GM18909 (cell line): ENCODE data around the gene DENND4B.
"Not testable (repeated sequence)": the region's sequence is repeated elsewhere in the genome, so short reads cannot be mapped to it uniquely, and the experiment has no call there.

ENCODE experiments used
- ATAC-seq: cut with Tn5 transposase; IDR thresholded peaks from one replicate; pipeline ENCODE4 v1.9.1; 2021; ENCODE audit warnings: mild to moderate bottlenecking; ENCODE audit not compliant: unreplicated experiment, poor library complexity

DENND4B gene

GRCh38 chr1:153932156-153933131 lies 14.1 kb downstream of the DENND4B start:
- no peak for ATAC-seq

DNA sequence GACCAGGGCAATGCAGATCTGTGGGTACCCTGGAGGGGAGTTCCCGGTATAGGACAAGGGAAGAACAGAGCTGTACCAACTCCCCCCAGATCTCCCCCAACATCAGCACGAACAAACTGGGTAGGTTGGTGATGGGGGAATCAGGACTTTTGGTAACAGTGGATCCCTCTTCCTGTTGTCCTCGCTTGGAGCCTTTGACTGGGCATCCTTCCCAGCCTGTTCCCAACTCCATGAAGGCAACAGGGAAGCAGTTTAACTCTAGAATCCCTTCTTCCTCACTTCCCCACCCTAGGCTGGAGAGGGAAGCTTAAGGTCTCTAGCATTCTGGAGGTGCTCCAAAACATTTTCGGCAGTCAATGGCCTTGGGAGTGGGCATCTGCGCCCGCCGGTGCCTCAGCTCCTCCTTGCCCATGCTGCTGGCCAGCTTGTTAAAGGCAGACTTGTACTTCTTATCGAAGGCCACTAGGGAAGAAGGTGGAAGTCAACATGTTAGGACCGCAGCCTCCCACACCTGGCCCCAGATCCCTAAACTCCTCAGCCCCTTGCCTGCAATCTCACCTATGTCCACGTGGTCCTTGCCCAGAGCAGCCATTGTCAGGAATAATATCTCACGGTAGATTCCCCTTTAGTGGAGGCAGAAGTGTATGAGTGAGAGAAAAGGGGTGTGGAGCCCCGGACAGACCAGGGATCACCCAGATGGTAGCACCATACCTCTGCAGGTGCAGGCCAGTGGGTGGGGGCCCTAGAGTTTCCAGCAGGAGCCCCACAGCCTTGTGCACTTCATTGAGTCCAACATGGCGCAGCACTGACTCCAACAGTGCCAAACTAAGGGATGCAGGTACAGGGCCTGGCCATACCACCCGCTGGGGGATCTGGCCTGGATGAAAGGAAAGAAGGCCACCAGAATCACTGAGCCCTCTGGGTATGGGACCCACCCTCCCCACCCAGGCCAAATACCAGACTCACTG lies 16.3 kb downstream of the DENND4B start:
- no peak for ATAC-seq

DNA sequence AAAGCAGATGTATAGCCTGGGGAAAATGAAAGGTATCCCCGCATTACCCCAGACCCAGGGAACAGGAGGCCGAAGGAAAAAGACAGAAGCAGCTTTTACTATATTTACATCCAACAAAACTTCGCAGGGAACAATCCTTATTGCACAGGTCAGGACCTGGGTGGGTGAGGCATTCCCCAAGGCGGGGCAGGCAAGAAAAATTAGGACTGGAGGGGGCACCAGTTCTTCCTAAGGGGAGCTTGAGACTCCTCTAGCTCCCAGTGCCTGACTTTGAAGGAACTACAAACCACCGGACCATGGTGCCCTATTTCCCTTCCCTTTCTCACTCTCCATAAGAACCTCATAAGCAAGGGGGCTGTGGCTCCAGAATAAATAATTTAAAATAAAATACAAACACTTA lies 17.1 kb downstream of the DENND4B start:
- ATAC-seq, result no peak

- no peak for ATAC-seq
Observed at GRCh38 chr1:153928791-153929341, 17.7 kb downstream of the DENND4B start.

GRCh38 chr1:153928245-153928644 lies 18.3 kb downstream of the DENND4B start:
- ATAC-seq, result no peak

- no peak for ATAC-seq
Observed at GRCh38 chr1:153926405-153926804, 20.1 kb downstream of the DENND4B start.

DNA sequence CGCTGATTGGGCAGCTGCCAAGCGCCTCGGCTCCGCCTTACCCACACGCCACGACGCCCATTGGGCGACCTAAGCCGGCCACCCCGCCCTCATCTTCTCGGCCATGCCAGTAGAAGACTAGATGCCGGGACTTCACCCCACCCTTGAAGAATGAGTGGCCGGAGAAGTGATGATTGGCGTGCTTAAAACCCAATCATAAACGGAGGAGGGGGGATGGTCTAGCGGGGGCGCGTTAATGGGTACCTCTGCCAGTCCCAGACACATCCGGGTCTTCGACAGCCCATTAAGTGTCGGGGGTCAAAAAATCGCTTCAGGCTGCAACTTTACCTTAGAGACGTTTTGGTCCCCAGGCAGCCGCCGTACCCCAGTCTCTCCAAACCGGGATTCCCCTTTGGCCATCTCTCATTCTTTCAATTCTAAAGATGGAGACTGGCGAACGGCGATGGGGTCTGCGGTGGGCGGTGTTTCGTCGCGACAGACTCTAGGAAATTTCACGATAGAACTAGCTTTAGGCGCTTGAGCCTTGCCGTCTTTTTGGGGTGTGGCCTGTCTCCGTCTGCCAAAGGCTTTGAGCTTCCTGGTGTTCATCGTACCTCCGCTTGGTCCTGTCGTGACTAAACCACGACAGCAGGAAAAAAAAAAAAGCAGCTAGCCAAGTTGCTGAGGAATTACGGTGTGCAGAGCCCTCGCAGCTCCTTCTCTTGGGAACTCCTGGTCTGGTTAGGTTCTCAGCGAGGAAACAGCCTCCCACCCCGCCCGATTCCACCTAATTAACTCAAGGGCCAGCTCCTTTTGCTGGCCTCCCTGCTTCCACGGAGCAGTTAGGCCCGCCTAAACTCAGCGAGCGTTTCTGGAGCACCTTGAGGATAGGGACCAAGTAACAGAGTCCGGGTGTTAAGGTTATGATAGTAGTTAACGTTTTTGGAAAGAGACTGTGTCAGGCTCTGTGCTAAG lies 23.3 kb downstream of the DENND4B start, which contains the start of gene GATAD2B:
TSS of gene GATAD2B (minus strand) at position 1 of the 954 bp plus-strand sequence. CDS start 94,625 bp downstream, outside the sequence.
- peak; percentile 92 for ATAC-seq

DNA sequence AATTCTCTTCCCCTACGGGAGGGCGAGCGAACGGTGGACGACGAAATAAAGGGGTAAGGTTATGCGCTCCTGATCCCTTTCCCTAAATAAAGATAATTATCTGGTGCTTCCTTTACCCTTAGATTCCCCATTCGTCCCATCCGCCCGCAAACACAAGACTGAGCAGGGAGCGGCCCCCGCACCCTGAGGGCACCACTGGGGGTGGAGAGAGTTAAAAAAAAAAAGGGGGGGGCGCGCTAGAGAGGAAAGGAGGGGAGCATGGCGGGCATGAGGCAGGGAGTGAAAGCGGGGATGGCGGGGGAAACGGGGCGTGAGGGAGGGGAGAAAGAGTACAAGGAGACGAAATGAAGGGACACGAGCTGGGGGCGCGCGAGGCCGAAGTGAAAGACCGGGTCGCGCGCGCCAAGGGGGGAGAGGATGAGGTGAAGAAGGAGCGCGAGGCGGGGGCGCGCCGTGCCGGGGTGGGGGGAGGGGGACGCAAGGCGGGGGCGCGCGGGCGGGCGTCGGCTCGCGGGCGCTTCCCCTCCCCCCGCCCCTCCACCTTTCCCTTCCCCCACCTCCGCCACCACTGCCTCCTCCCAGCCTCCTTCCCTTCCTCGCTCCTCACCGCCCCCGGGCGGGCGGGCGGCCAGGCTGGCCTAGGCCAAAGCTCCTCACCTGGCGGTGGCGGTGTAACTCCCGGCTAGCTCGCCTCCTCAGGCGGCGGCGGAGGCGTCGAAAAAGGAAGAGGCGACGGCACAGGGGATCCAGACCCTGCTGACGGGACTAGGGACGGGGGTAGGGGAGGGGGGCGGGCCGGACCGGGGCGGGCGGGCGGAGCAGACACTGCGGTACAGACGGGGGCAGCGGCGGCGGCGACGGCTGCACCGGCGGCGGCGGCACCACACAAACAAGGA lies 24.2 kb downstream of the DENND4B start:
- ATAC-seq, result peak; percentile 31

DNA sequence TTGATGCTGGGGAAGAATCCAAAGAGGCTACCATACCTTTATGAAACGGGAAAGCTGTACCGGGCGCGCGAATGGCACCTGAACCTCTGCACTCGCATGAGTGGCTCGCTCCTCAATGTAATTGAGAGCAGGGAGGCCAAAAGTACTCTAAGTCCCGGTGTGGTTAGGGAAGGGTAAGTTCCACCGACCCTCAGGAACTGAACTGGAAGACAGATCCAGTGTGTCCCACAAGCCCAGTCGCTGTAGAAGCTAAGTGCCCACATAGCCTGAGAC lies 24.8 kb downstream of the DENND4B start:
- no peak for ATAC-seq

- ATAC-seq, result no peak
Observed at GRCh38 chr1:153921080-153921802, 25.3 kb downstream of the DENND4B start.

DNA sequence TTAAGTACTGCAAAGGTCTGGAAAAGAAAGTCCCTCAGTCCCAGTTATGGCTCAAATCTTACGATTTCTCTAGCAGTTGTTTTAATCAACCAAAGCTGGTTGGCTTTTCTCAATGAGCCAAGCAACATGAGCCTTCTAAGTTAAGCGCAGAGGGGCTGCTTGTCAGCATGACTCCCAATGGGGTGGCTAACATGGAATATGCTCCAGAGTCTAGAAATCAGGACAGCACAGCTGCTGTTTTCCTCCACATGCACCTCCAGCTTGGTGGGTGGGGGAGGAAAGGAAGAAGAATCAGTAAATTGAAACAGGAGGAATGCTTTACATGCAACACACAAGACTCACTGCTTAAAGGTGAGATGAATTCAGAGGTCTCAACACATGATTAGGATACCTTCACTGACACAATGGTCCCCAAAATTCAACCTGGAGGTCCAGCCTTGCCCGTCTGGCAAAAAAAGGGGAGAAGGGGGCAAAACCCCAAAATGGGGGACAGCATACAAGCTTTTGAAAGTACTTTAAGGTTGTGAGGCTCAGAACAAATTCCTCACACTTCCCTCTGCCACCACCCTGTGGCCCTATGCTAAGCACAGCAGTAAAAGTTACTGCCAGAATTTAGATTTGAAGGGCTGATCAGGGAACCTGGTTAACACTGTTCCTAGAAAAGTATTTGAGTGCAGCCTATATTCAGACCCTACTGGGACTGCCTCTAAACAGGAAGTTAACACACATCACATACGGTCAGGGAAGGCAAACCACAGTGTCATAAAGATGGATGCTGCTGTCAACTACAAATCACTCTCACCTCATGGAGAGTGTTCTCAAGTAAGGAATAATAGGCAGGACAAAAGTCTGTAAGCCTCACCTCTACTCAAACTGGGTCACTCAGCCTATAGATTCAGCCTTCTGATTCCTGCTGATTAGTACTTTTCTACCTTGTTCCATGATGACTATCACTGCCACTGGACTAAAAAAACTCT lies 26.4 kb downstream of the DENND4B start:
- ATAC-seq, result no peak

- ATAC-seq, result no peak
Observed at GRCh38 chr1:153916297-153916696, 30.2 kb downstream of the DENND4B start.

DNA sequence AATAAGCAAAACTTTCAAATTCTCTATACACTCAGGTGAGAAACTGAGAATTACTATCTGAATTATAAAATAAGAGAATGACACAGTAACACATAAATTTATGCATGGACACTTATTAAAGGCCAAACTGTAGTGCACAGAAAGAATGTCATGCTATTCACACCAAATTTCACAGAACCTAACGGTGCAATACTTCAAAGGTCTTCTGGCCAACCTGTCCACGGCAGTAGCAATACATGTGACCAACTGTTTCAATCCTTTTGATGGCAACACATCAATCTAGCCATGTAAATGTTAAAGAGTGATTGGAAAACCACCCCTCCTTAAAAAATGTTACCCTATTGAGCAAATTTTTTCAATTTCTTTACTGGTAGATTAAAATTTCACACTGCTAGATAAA lies 34.2 kb downstream of the DENND4B start:
- ATAC-seq, result no peak

DNA sequence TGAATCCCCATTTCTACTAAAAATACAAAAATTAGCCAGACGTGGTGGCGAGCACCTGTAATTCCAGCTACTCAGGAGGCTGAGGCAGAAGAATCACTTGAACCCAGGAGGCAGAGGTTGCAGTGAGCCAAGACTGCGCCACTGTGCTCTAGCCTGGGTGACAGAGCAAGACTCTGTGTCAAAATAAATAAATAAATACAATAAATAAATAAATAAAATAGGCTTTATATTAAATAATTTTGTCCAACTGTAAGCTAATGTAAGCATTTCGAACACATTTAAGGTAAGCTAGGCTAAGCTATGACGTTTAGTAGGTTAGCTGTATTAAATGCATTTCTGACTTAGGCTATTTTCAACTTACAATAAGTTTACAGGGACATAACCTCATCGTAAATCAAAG lies 36.0 kb downstream of the DENND4B start:
- not testable (repeated sequence) for ATAC-seq

GRCh38 chr1:153908071-153908470 lies 38.4 kb downstream of the DENND4B start:
- no peak for ATAC-seq

DNA sequence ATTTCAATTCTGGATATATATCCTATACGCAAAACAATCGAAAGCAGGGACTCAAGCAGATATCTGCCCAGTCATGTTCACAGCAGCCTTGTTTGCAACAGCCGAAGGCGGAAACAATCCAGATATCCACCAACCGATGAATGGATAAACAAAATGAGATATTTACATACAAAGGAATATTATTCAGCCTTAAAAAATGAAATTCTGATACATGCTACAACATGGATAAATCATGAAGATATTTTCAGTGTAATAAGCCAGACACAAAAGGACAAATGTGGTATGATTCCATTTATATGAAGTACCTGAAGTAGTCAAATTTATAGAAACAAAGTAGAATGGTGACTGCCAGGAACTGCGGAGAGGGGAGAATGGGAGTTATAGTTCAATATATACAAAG lies 39.4 kb downstream of the DENND4B start:
- ATAC-seq, result no peak

- ATAC-seq, result no peak
Observed at GRCh38 chr1:153906396-153906795, 40.1 kb downstream of the DENND4B start.
